HUDEP-2 (cell line): ENCODE data around the gene CARD9.
"Not testable (repeated sequence)": the region's sequence is repeated elsewhere in the genome, so short reads cannot be mapped to it uniquely, and the experiment has no call there.

ENCODE experiments used
- DNase-seq, 76 experiments: peaks; one replicate each; lab custom pipeline; 2025; ENCODE audit not compliant: unreplicated experiment in 76 of 76; lab: John Stamatoyannopoulos, UW

The CARD9 gene

DNA sequence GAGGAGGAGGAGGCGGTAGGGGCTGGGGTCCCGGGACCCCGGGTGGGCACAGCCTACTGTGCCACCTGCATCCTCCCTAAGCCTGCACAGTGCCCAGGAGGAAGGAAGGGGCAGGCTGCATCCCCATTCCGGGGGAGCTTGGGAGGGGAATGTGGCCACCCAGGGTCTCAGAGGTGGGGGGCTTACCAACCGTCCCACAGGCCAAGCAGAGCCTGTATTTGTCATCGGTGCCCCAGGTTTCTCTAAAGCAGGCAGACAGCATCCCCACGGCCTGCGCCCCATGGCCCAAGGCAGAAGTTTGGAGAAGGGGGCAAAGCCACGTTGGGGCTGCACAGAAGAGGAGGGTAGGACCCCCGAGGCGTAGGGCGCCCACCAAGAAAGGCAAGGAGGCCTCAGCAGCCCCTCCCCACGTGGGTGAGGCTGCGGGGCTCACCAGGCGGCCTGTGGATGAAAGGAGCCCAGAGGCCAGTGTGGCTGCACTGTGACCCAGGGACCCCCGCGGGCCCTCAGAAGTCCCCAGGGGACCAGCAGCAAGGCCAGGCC lies 46.6 kb downstream of the CARD9 start:
- DNase-seq: no peak

DNA sequence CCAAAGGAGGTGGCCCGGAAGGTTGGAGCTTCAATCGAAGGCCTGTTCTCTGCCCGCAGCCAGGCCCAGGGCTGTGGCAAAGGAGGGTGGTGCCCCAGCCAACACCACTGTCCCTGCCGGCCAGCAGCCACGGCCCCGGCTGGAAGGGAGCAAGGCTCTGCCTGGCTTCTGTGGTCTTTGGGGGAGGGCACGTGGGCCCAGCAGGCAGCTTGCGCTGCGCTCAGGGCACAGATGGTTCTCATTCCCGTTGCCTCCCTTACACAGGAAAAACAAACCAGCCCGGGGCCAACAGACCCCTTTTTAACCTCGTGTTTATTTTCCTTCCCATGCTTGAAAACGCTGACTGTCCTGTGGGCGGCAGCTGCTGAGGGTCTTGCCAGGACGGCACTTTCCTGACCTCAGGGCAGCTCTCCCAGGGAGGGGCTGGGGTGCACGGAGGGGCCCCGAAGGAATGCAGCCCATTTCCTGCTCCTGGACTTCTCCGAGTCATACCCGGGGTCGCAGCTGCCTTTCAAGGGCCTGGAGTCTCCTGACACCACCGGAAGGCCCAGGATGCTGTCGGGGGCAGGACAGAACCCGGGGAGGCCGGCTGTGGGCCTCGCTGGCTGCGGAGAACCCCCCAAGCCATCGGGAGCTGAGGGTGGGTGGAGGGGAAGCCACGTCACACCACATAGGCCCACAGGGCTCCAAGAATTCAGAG lies 47.3 kb downstream of the CARD9 start:
- no peak for DNase-seq

DNA sequence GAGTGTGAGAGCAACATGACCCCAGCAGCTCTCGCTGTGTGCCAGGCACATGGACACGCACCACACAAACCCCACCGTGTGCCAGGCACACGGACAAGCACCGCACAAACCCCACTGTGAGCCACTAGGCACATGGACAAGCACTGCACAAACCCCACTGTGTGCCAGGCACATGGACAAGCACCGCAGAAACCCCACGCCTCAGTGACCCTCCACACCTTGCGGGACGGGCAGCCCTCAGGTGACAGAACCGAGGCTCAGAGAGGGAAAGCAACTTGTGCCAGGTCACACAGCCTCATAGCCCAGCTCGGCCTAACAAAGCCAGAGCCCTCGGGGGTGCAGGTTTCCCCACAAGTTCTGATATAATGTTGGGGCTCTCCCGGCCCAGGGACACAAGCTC lies 48.1 kb downstream of the CARD9 start:
- no peak for DNase-seq

DNA sequence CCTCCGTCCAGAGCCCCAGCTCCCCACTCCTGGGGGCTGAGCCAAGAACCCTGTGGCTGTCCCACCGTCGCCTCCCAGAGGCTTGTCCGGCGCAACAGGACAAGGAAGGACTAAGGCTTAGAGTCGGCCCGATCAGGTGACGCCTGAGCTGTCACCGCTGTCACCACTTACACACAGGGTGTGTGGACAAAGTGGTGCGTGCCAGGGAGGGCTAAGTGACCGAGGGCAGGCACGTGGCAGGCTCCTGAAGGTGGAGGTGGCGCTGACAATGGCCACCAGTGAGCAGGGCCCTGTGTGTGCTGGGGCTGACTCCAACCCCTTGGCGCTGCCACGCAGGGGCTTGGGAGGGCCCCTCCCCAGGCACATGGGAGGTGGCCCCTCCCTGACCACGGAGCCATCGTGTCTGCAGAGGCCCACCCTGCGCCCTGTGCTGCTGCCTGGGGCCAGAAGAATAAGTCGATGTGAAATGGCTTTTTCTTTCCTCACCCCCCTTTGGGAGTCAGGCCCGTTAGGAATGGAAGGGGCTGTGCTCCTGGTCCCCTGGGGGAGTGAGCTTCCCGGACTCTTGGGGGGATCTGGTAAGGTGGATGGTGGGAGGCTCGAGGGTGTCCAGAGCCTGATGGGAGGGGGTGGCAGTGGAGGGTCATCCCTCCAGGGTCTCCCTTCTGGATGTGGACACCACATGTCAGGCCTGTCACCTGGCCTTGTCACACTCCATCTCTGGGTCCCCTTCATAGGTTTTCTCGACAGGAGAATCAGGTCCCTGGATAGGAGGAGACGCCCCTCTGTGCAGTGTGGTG lies 48.8 kb downstream of the CARD9 start:
- DNase-seq: peak in 4 of 76 experiments; percentile 4 to 24 (median 10)

DNA sequence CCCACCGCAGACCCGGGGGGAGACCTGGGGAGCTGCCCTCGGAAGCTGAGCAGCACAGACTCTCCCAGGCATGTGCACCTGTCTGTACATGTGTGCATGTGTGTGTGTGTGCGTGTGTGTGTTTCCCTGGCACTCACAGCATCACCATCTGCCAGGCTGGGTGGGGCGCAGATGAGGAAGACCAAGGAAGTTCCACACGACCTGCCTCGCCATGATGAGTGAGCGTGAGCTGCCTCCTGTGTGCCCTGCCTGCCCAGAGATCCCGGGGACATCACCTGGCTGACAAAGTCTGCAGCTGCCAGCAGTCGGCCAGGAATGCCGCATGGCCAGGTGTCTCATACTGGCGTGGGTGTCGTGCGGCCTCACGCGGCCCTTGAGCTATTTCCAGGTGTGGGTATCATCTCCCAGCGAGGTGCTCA lies 50.1 kb downstream of the CARD9 start:
- DNase-seq: no peak

DNA sequence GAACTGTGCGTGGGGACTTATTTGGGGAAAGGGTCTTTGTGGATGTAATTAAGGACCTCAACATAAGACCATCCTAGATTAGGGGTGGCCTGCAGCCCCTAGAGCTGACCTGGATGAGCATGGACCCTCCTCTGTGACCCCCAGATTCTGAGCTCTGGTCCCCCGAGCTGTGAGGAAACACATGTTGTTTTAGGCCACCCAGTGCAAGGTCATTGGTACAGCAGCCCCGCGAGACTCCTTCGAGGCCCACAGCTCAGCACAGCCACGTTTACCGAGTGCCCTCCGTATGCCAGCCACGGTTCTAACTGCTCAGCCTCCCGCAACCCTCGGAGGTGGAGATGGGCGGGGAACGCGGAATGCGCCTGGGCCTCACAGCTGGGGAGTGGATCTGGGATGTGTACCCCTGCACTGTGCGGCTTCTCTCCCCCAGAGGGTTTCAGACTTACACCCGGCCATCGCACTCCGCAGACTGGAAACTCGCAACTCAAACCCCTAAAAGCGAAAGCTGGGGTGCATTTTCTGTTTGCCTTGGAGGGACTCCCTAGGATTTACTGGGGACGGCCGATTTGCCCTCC lies 50.6 kb downstream of the CARD9 start:
- no peak for DNase-seq

DNA sequence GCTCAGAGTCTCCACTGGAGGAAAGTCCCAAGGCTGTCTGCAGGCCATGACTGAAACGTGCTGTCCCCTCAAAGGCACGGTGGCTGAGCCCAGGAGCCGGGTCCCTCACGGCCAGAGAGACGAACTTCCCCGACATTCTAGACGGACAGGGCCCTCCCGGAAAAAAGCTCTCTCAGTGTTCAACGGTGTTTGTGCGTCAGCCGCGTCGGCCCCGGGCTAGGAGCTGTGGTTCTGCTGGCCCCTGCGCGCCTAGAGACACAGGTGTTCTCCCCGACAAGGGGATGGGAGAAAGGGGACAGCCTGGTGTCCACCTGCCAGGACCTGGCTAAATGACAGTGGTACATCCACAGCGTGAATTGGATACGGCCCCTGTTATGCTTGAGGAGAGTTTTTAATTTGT lies 51.9 kb downstream of the CARD9 start:
- DNase-seq: no peak

DNA sequence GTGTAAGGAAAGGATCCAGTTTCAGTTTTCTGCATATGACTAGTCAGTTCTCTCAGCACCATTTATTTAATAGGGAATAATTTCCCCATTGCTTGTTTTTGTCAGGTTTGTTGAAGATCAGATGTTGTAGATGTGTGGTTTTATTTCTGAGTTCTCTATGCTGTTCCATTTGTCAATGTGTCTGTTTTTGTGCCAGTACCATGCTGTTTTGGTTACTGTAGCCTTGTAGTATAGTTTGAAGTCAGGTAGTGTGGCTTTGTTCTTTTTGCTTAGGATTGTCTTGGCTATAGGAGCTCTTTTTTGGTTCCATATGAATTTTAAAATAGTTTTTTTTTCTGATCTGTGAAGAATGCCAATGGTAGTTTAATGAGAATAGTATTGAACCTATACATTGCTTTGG lies 52.5 kb downstream of the CARD9 start:
- not testable (repeated sequence) for DNase-seq

DNA sequence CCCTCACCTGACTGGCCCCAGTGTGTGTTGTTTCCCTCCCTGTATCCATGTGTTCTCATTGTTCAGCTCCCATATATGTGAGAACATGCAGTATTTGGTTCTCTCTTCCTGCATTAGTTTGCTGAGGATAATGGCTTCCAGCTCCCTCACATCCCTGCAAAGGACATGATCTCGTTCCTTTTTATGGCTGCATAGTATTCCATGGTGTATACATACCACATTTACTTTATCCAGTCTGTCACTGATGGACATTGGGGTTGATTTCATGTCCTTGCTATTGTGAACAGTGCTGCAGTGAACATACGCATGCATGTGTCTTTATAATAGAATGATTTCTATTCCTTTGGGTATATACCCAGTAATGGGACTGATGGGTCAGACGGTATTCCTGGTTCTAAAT lies 53.5 kb downstream of the CARD9 start:
- DNase-seq: not testable (repeated sequence)

DNA sequence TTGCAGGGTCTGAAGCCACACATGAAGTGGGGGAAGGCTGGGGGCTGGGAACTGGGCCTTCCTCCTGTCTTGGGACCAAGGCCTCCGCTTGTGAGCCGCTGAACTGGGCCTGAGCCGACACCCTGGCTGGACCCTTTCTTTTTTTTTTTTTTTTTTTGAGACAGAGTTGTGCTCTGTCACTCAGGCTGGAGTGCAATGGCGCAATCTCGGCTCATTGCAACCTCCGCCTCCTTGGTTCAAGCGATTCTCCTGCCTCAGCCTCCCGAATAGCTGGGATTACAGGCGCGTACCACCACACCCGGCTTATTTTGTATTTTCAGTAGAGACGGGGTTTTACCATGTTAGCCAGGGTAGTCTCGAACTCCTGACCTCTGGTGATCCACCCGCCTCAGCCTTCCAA lies 54.2 kb downstream of the CARD9 start:
- DNase-seq: not testable (repeated sequence)

DNA sequence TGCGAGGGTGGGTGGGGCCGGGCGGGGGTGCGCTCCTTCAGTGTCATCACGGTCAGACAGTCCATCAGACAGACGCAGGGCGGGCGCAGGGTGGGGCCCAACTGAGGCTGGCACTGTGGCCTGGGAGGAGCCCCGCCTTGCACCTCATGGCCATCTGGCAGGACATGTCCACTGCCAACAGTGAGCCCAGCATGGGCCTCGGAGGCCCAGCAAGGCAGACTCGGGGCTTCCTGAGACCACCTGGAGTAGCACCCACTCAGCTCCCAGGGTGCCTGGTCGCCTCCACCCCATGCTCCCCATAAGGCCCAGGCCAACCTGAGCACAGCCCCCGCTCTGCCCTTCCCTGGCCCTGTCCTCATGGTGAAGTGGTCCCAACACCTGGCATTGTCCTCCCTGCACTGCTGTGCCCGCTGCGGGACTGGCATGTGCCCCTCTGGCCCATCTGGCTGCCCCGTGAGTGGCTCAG lies 54.7 kb downstream of the CARD9 start:
- DNase-seq: peak in 31 of 76 experiments; percentile 2 to 62 (median 22)

DNA sequence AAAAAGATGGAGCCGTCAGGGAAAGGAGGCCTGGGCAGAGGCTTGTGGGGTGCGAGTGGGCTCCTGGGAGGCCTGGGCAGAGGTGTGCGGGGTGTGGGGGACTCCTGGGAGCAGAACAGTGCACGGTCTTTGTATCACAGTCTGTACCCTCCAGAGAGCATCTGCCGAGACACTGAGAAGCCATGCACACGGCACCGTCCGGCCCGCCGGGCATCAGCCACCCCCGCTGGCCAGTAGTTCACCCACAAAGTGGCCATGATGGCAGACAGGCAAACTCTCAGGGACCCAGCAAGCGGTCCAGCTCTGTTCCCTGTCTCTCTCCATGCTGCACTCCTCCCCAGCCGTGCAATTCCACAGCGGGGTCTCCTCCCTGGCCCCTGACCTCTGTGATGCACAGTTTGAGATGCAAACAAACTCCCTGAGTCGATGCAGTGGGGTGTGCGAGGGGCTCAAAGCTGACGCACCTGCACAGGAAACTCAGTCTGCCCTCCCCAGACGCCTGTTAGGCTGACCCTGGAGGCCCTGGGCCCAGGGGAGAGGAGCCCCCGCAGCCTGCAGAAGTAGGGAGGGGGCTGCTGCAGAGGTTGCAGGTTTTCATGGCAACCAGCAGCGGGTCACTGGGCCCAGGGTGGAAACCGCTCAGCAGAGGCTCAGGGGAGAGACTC lies 55.2 kb downstream of the CARD9 start:
- no peak for DNase-seq

DNA sequence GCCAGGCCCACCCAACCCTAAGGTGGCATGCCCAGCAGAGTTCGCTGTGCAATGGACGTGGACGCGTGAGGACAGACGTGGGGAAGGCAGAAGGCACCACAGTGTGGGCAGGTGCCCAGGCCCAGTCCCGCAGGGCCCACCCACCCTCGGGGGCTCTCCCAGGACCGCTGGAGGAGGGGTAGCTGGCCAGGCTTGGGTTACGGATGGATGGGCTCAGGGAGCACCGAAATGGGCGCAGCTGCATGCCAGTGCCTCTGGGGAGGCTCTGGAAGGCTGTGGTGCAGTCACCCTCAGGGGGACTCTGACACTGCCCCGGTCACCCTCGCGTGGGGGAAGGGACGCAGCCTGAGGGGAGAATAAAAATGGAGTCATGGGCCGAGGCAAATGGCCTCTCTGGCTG lies 55.8 kb downstream of the CARD9 start:
- DNase-seq: no peak

DNA sequence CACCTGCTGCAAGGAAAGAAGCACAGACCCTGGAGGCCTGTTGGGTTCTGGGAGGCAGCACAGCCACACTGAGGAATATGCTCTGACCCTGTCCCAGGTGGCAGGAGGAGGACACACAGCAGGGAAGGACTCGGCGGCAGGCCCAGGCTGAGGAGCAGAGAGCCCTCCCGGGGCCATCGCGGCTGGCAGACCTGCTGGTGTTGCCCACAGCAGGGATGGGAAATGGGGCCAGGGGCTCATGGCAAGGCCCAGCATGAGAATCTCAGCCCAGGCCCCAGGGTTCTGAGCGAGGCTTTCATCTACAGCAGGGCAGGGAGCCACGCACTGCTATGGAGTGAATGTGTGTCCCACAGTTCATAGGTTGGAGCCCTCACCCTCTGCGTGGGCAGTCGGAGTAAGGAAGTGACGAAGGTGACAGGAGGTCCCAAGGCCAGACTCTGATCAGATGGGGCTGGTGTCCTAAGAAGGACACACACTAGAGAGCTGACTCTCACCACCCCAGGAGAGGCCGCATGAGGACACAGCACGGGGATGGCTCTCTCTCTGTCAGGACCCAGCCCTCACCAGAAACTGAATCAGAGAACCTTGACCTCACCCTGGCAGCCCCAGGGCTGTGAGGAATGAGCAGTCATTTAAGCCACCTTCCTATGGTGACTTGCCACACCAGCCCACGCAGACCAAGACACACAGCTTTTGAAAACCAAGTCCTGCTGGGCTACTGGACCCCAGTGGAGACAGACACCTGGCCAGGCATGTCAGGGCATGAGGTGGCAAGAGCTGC lies 56.4 kb downstream of the CARD9 start:
- DNase-seq: no peak

DNA sequence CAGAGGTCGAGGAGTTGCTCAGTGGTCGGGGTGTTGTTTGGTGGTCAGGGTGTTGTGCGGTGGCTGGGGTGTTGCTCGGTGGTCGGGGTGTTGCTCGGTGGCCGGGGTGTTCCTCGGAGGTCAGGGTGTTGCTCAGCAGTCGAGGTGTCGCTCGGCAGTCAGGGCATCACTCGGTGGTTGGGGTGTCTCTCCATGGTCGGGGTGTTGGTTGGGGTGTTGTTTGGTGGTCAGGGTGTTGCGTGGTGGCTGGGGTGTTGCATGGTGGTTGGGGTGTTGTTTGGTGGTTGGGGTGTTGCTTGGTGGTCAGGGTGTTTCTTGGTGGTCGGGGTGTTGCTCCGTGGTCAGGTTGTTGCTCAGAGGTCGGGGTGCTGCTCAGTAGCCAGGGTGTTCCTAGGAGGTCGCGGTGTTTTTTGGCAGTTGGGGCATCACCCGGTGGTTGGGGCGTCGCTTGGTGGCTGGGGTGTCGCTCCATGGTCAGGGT lies 57.2 kb downstream of the CARD9 start:
- no peak for DNase-seq

DNA sequence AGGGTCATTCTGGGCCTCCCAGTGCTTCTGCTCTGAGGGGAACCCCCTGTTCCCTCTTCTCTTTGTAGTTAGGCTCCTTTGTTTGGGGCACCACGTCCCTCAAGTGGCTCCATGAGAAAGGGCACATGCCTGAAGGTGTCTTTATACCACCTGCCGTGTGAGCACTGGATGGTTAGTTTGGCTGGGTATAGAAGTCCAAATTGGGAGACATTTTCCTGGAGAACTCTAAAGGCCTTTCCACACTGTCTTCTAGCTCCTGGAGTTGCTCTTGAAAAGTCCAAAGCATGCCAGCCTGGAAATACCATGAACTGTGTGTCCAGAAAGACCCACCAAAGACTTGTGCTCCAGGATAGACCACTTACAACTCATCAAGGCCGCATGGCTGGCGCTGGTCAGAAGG lies 58.5 kb downstream of the CARD9 start:
- no peak for DNase-seq

DNA sequence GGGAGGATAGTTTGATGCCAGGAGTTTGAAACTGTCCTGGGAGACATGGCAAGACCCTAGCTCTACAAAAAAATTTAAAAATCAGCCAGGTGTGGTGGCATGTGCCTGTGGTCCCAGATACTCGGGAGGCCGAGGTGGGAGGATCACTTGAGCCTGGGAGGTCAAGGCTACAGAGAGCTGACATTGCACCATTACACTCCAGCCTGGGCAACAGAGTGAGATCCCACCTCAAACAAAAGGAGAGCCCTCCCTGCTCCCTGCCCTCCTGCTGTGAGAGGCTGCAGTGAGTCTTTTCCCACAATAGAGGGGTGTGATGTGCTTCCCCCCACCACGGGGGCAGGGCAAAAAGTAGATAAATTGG lies 59.4 kb downstream of the CARD9 start:
- no peak for DNase-seq
